Fibroblast of lung (primary cell): ENCODE results near the gene USP15.

ENCODE experiments used
- EZH2 ChIP-seq: IDR thresholded peaks from 2 replicates; pipeline ENCODE4 v1.5.1; 2012; ENCODE audit warnings: low read length, control low read depth, mild to moderate bottlenecking; ENCODE audit errors: missing control alignments
- TF ChIP-seq, protein P1 (sequence below), 2 donors: IDR thresholded peaks in 1 of 2; conservative IDR thresholded peaks in 1 of 2; 1 replicate in 1 of 2; 2 replicates in 1 of 2; pipeline ENCODE4 v1.5.1; 2011 to 2012; ENCODE audit warnings: low read length in 2 of 2, control low read depth in 1 of 2, inconsistent platforms in 1 of 2, low read depth in 1 of 2, mild to moderate bottlenecking in 1 of 2

DNA sequence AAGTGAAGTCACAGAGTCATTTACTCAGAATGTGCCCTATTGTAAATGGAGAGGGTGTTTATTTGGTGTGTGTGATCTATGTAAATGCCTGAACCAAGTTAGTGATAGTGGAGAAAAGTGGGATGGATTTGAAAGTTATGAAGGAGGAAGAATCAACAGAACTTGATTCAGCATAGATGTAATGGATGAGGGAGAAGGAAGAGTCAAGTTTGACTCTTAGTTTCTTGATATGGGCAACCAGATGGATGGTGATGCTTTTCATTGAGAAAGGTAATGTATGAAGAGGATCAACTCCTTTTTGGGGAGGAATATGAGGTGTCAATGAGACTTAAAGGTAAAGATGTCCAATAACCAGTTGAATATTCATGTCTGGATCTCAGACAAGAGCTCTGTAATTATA is 199.8 kb downstream of the USP15 start:
- TF ChIP-seq, protein P1, sequence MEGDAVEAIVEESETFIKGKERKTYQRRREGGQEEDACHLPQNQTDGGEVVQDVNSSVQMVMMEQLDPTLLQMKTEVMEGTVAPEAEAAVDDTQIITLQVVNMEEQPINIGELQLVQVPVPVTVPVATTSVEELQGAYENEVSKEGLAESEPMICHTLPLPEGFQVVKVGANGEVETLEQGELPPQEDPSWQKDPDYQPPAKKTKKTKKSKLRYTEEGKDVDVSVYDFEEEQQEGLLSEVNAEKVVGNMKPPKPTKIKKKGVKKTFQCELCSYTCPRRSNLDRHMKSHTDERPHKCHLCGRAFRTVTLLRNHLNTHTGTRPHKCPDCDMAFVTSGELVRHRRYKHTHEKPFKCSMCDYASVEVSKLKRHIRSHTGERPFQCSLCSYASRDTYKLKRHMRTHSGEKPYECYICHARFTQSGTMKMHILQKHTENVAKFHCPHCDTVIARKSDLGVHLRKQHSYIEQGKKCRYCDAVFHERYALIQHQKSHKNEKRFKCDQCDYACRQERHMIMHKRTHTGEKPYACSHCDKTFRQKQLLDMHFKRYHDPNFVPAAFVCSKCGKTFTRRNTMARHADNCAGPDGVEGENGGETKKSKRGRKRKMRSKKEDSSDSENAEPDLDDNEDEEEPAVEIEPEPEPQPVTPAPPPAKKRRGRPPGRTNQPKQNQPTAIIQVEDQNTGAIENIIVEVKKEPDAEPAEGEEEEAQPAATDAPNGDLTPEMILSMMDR (conservative IDR thresholded peaks at IDR 0.05 in 1 of 2, IDR thresholded peaks at IDR 0.05 in 1 of 2; ENCODE audit: low read depth in 1 of 2, low read length in 2 of 2) = no peak
- no peak for TF ChIP-seq EZH2
